HG03139 (cell line): ENCODE results near the gene DPM1.

ENCODE experiments used
- ATAC-seq: cut with Tn5 transposase; IDR thresholded peaks from one replicate; pipeline ENCODE4 v1.9.1; 2021; ENCODE audit not compliant: unreplicated experiment

The DPM1 gene

GRCh38 chr20:50957798-50958614, at the start of gene DPM1:
DPM1 (minus strand) TSS chr20:50958532; CDS start chr20:50958523, 9 bp downstream.
- peak; percentile 47 for ATAC-seq

GRCh38 chr20:51005214-51005613, 46.9 kb upstream of the DPM1 start:
- no peak for ATAC-seq

DNA sequence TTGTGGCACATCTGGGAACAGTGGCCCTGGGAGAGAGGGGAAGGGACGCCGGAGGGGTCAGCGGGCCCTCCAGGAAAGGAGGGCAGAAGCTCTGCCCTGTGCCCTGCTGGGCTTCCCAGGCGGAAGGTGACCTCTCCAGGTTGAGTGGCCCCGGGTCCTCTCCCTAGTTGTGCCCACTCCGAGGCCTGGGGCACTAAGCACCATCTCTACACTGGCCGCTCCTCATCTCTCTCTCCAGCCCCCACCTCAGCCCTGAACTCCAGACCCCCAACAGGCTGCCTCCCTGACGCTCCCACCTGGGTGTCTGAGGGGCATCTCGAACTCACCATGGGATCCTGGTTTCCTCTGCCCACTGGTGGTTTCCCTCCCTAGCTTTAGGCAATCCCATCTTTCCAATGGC, 46.4 kb upstream of the DPM1 start:
- no peak for ATAC-seq

- no peak for ATAC-seq
Measured at GRCh38 chr20:51004305-51004727, 46.0 kb upstream of the DPM1 start.

DNA sequence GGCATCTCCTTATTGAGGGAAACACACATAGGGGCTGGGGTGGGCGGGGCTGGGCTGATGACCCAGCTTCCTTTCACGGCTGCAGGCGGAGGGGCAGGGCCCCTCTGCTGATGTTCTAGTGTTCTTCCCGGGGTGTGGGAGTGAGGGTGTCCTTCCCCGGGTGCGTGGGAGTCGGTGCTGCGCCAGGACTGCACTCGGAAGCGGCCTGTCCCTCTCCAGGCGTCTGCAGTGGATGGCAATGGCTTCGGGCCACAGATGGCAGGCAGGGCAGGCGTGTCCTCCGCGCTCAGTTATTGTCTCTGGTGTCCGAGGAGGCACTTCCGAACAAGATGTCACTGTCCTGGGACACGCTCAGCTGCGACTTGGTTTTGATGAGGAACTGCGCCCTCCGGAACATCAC, 45.4 kb upstream of the DPM1 start:
- ATAC-seq: no peak

GRCh38 chr20:51002633-51003032, 44.3 kb upstream of the DPM1 start:
- no peak for ATAC-seq

GRCh38 chr20:51001430-51002265, 43.3 kb upstream of the DPM1 start:
- ATAC-seq: no peak

- ATAC-seq: no peak
Measured at GRCh38 chr20:50999355-50999754, 41.0 kb upstream of the DPM1 start.

DNA sequence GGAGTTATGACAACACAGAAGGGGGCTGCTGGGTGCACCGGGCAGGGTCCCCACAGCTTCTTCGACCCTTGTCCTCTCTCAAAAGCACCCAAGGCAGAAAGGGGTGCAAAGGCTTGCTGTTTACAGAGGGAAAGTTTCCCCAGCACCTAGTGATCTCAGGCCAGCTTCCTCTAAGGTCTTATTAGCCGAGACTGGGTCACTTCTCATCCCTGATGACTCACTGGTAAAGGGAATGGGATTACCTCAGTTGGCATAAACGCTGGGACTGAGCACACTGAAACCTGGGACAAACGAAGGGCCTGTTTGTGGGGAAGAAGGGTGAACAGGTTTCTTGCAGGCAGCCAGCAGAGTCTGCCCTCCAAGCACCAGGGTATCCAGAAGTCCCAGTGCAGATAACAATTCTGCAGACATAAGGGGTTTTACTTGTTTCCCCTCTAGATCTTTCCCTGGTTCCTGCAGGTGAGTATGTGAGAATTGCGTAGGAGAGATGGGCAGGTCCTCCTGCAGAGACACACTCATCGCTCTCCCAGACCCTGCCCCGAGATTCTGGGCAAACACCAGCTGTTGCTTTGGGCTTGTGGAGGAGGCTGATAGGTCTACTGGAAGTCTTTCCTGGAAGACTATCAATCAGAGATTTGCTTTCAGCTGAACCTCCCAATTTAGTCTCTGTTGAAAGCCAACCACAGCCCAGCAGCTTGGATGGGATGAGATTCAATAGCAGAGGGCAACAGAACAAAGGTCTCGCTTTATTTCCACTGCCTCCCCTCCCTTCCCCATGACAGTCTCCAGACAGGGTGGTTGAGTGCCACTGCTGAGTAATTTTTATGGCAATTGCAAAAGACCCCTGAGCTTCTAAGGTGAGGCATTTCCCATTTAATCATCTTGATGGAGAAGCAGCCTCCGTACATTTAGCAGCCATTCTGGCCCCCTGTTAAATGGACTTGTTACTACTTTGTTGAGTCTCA, 38.9 kb upstream of the DPM1 start:
- no peak for ATAC-seq

GRCh38 chr20:50995506-50995905, 37.2 kb upstream of the DPM1 start:
- ATAC-seq: no peak

- ATAC-seq: no peak
Measured at GRCh38 chr20:50993876-50994275, 35.5 kb upstream of the DPM1 start.

- ATAC-seq: peak; percentile 78
Measured at GRCh38 chr20:50992733-50993457, 34.6 kb upstream of the DPM1 start.

GRCh38 chr20:50992336-50992732, 34.0 kb upstream of the DPM1 start:
- ATAC-seq: no peak

DNA sequence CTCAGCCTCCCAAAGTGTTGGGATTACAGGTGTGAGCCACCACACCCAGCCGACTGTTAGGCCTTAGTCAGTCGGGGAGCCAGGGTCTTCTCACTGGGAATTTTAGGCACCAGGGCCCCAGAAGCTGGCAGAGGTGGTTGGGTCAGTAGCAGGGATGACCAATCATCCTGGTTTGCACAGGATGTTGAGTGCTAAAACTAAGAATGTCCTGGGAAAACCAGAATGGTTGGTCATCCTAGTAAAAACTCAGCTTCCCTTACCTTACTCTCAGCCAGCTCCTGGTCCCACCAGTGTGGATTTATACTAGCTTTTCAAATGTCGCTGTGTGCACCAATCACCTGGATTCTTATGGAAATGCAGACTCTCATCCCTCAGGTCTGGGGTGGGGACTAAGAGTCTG, 32.7 kb upstream of the DPM1 start:
- no peak for ATAC-seq

GRCh38 chr20:50987493-50988210, 29.3 kb upstream of the DPM1 start:
- no peak for ATAC-seq

GRCh38 chr20:50983321-50983720, 25.0 kb upstream of the DPM1 start:
- ATAC-seq: no peak

DNA sequence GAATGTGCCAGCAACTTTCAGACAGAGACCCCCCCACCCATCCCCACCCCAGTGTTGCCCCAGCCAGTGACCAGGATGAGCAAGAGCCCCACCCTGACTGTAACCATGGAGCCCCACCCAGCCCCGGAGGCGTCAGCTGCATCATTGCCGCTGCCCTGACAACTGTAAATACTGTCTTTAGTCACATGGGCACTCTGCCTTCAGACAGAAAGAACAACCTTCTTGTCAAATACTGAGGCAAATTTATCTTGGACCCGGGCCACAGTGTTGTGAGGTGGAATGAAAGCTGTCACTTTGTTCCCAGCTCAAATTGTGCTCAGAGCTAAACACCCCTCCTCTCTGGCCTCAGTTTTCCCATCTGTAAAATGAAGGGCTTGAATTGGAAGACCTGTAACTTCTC, 24.0 kb upstream of the DPM1 start:
- no peak for ATAC-seq

DNA sequence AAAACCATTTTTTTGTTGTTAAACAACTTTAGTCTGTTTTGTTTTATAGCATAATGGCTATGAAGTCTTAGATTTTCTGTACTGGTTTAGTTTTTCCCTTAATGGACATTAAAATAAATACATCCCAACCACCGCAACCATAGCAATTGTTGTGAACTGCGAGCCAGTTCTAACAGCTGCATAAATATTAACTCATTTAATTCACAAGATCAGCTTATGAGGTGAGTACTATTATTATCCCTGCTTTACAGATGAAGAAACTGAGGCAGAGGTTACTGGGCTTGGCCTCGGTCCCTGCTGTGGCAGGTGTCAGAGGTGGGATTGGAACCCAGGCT, 23.3 kb upstream of the DPM1 start:
- no peak for ATAC-seq

DNA sequence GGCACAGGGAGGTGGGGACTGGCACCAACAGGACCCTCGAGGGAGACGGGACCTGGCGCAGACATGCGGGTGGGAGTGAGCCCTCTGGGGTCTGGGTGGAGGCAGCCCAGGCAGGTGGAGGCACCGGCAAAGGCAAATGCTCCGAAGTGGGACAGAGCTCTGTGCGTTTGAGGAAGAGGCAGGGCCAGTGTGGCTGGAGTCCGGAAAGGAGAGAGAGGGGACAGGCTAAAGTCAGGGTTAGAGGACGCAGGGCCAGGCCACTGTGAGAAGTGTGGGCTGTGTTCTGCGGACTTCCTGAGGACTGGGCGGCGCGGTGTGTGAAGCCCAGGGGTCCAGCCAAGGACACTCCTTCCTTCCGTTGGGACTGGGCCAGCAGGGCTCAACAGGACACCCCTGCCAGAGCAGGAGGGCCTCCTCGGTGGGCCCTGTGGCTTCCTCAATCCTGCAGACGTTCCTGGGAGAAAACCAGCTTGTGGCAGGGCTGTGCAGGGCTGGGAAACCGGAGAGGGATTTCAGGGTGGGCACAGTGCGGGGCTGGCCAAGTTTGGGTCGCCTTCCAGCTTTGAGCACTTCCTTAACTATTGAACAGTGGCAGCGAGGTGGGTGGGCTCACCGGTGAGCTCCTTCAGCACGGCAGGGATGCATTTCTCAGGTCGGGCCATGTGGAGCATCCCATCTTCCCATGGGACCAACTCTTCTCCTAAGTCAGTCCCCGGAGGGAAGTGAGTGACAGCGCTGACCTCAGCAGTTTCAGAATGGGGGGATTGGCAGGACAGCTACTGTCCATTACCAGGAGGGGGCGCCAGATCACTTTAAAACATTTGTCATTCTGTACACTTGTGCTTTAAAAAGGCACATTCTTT, 22.8 kb upstream of the DPM1 start:
- no peak for ATAC-seq
